Coronary artery (tissue), 2 donors: ENCODE measurements around the gene BMF.
A peak's percentile ranks its signal among the peaks of the same experiment; 100 is the strongest.

ENCODE experiments used
- DNase-seq: peaks from one replicate; pipeline ENCODE4 v3.0.0-alpha.2; 2017; ENCODE audit warnings: low spot score
- H3K27ac ChIP-seq, 2 donors: fragments of 200-600 bp; sonication (generic); one replicate each; pipeline ENCODE4 v1.5.1; 2016 to 2019
- H3K4me3 ChIP-seq: fragments of 200-600 bp; sonication (generic); 2 replicates; pipeline ENCODE4 v1.5.1; 2016; ENCODE audit warnings: mild to moderate bottlenecking, moderate library complexity
- TF ChIP-seq, protein P1 (sequence below): fragments of 200-600 bp; sonication (generic); IDR thresholded peaks from one replicate; pipeline ENCODE4 v1.5.1; 2019; ENCODE audit warnings: antibody characterized with exemption

Gene BMF

GRCh38 chr15:40055576-40056293, 52.9 kb downstream of the BMF start:
- DNase-seq, result peak; percentile 64
- TF ChIP-seq, protein P1, sequence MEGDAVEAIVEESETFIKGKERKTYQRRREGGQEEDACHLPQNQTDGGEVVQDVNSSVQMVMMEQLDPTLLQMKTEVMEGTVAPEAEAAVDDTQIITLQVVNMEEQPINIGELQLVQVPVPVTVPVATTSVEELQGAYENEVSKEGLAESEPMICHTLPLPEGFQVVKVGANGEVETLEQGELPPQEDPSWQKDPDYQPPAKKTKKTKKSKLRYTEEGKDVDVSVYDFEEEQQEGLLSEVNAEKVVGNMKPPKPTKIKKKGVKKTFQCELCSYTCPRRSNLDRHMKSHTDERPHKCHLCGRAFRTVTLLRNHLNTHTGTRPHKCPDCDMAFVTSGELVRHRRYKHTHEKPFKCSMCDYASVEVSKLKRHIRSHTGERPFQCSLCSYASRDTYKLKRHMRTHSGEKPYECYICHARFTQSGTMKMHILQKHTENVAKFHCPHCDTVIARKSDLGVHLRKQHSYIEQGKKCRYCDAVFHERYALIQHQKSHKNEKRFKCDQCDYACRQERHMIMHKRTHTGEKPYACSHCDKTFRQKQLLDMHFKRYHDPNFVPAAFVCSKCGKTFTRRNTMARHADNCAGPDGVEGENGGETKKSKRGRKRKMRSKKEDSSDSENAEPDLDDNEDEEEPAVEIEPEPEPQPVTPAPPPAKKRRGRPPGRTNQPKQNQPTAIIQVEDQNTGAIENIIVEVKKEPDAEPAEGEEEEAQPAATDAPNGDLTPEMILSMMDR, result no peak
- H3K27ac ChIP-seq, result no peak overlapping the region
- no peak overlapping the region for H3K4me3 ChIP-seq

GRCh38 chr15:40054855-40055575, 53.7 kb downstream of the BMF start:
- Histone ChIP-seq H3K4me3 (no peak overlapping the region), H3K27ac (no peak overlapping the region)
- peak; percentile 57 for DNase-seq
- TF ChIP-seq, protein P1, result no peak

GRCh38 chr15:40054605-40054854, 54.1 kb downstream of the BMF start:
- DNase-seq, result no peak
- TF ChIP-seq, protein P1, result no peak
- Histone ChIP-seq H3K4me3 (no peak overlapping the region), H3K27ac (no peak overlapping the region)

GRCh38 chr15:40053831-40054604, 54.7 kb downstream of the BMF start:
- TF ChIP-seq, protein P1, result no peak
- Histone ChIP-seq H3K4me3 (no peak overlapping the region), H3K27ac (no peak overlapping the region)
- peak; percentile 69 for DNase-seq

DNA sequence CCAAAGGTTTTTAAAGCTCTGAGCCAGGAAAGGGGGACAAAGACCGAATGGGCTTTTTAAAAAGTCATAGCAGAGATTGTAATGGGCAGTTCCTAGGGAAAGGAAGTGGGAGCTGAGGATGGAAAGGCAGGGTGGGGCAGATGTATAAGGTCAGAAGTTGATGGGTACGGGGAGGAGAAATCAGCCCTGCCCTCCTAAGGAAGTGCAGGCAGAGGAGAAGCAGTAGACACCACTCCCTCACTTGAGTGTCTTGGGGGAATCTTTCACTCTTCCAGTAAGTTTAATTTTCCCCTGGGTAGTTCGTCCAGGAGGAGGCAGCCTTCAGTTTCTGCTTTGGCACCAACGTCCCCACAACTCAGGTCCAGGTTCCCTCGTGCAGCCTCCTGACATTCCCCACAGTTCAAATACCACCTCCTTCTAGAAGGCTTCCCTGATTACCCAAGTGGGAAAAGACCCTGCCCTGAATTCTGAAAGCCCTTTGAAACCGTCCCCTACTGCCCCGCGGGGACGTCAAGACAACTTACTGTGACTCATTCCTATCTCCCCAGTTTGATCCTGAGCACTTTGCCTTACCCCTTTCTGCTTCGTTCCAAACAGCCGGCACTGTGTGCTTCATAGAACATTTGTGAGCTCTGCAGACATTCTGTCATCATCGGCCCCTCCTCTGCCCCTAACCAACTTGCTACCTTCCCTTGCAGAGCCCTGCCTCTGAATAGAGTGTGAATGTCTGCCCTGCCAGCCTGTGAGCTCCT, 55.4 kb downstream of the BMF start:
- TF ChIP-seq, protein P1, result no peak
- H3K27ac ChIP-seq, result no peak overlapping the region
- peak; percentile 47 for DNase-seq

DNA sequence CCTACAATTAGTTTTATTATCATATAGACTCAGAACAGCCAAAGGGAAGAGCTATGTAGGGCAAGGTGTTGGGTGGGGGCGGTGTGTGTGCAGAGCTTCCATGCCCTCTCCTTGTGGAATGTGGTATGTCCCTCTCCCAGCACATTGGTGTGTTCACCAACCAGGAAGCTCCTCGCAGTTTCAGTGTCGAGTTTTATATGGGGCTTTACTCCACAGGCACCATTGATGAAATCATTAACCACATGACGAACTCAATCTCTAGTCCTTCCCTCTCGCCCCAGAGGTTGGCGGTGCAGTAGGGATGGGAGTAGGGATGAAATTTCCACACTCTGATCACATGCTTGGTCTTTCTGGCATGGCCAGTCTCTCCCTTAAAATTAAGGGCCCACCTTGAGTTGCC, 56.1 kb downstream of the BMF start:
- Histone ChIP-seq H3K27ac (no peak overlapping the region), H3K4me3 (no peak overlapping the region)
- TF ChIP-seq, protein P1, result no peak
- DNase-seq, result peak; percentile 12

More for the DNA sequence above, 55.4 kb downstream of the BMF start:
- no peak overlapping the region for H3K4me3 ChIP-seq
